Measurements from ENCODE around the gene PARN.
"Not testable (repeated sequence)": the region's sequence is repeated elsewhere in the genome, so short reads cannot be mapped to it uniquely, and the experiment has no call there.

The PARN gene

GRCh38 chr16:14650629-14651028, 20.6 kb upstream of the PARN start:
- no peak overlapping the region for H3K9ac ChIP-seq (ENCODE audit: low read length)
- H3K4me1 ChIP-seq (ENCODE audit: control insufficient read depth, insufficient read depth, low read length), result peaks cover 3% of the 10 kb centered on the region
- H3K4me3 ChIP-seq (ENCODE audit: low read length), result no peak overlapping the region
- H3K9me3 ChIP-seq (ENCODE audit: control insufficient read depth, low read length), result no peaks in the 10 kb centered on the region
- no peaks in the 10 kb centered on the region for H3K27me3 ChIP-seq (ENCODE audit: control insufficient read depth, insufficient read depth, low read length)
- no peaks in the 10 kb centered on the region for H3K36me3 ChIP-seq (ENCODE audit: control insufficient read depth, insufficient read depth, low read length)

- H3K4me3 ChIP-seq (ENCODE audit: low read length), result no peak overlapping the region
- no peak overlapping the region for H3K9ac ChIP-seq (ENCODE audit: low read length)
- no peaks in the 10 kb centered on the region for H3K9me3 ChIP-seq (ENCODE audit: control insufficient read depth, low read length)
- no peaks in the 10 kb centered on the region for H3K4me1 ChIP-seq (ENCODE audit: control insufficient read depth, insufficient read depth, low read length)
- peaks cover 8% of the 10 kb centered on the region for H3K36me3 ChIP-seq (ENCODE audit: control insufficient read depth, insufficient read depth, low read length)
- H3K27me3 ChIP-seq (ENCODE audit: control insufficient read depth, insufficient read depth, low read length), result no peaks in the 10 kb centered on the region
These were observed 19.8 kb upstream of the PARN start for GRCh38 chr16:14649816-14650215.

- no peaks in the 10 kb centered on the region for H3K27me3 ChIP-seq (ENCODE audit: control insufficient read depth, insufficient read depth, low read length)
- peaks cover 36% of the 10 kb centered on the region for H3K4me1 ChIP-seq (ENCODE audit: control insufficient read depth, insufficient read depth, low read length)
- no peak overlapping the region for H3K9ac ChIP-seq (ENCODE audit: low read length)
- no peaks in the 10 kb centered on the region for H3K9me3 ChIP-seq (ENCODE audit: control insufficient read depth, low read length)
- H3K4me3 ChIP-seq (ENCODE audit: low read length), result no peak overlapping the region
- H3K36me3 ChIP-seq (ENCODE audit: control insufficient read depth, insufficient read depth, low read length), result peaks cover 20% of the 10 kb centered on the region
These were observed 11.9 kb upstream of the PARN start for GRCh38 chr16:14641926-14642325.

GRCh38 chr16:14641206-14641605, 11.1 kb upstream of the PARN start:
- peak overlapping the region; percentile 42 for H3K9ac ChIP-seq (ENCODE audit: low read length)
- H3K4me1 ChIP-seq (ENCODE audit: control insufficient read depth, insufficient read depth, low read length), result peaks cover 40% of the 10 kb centered on the region
- H3K36me3 ChIP-seq (ENCODE audit: control insufficient read depth, insufficient read depth, low read length), result peaks cover 20% of the 10 kb centered on the region
- no peak overlapping the region for H3K4me3 ChIP-seq (ENCODE audit: low read length)
- H3K9me3 ChIP-seq (ENCODE audit: control insufficient read depth, low read length), result no peaks in the 10 kb centered on the region
- no peaks in the 10 kb centered on the region for H3K27me3 ChIP-seq (ENCODE audit: control insufficient read depth, insufficient read depth, low read length)

- H3K9me3 ChIP-seq (ENCODE audit: control insufficient read depth, low read length), result no peaks in the 10 kb centered on the region
- peak overlapping the region; percentile 58 for H3K9ac ChIP-seq (ENCODE audit: low read length)
- peaks cover 47% of the 10 kb centered on the region for H3K4me1 ChIP-seq (ENCODE audit: control insufficient read depth, insufficient read depth, low read length)
These were observed 10.5 kb upstream of the PARN start for GRCh38 chr16:14640538-14640937.

GRCh38 chr16:14636951-14637240, 6.8 kb upstream of the PARN start:
- not testable (repeated sequence) for H3K9ac ChIP-seq (ENCODE audit: low read length); H3K9me3 ChIP-seq (ENCODE audit: control insufficient read depth, low read length); H3K4me3 ChIP-seq (ENCODE audit: low read length); H3K36me3 ChIP-seq (ENCODE audit: control insufficient read depth, insufficient read depth, low read length); H3K27me3 ChIP-seq (ENCODE audit: control insufficient read depth, insufficient read depth, low read length)
- peaks cover 66% of the 10 kb centered on the region for H3K4me1 ChIP-seq (ENCODE audit: control insufficient read depth, insufficient read depth, low read length)

More at GRCh38 chr16:14640538-14640937, 10.5 kb upstream of the PARN start:
- Histone ChIP-seq H3K4me3 (ENCODE audit: low read length) (no peak overlapping the region), H3K36me3 (ENCODE audit: control insufficient read depth, insufficient read depth, low read length) (peaks cover 19% of the 10 kb centered on the region), H3K27me3 (ENCODE audit: control insufficient read depth, insufficient read depth, low read length) (no peaks in the 10 kb centered on the region)

GRCh38 chr16:14636179-14636950, 6.3 kb upstream of the PARN start:
- H3K9ac ChIP-seq (ENCODE audit: low read length); H3K36me3 ChIP-seq (ENCODE audit: control insufficient read depth, insufficient read depth, low read length); H3K27me3 ChIP-seq (ENCODE audit: control insufficient read depth, insufficient read depth, low read length); H3K9me3 ChIP-seq (ENCODE audit: control insufficient read depth, low read length); H3K4me3 ChIP-seq (ENCODE audit: low read length): not testable (repeated sequence)
- peaks cover 64% of the 10 kb centered on the region for H3K4me1 ChIP-seq (ENCODE audit: control insufficient read depth, insufficient read depth, low read length)

GRCh38 chr16:14635395-14636165, 5.5 kb upstream of the PARN start:
- H3K36me3 ChIP-seq (ENCODE audit: control insufficient read depth, insufficient read depth, low read length), result peaks cover 8% of the 10 kb centered on the region
- no peak overlapping the region for H3K4me3 ChIP-seq (ENCODE audit: low read length)
- H3K4me1 ChIP-seq (ENCODE audit: control insufficient read depth, insufficient read depth, low read length), result peaks cover 57% of the 10 kb centered on the region
- H3K9ac ChIP-seq (ENCODE audit: low read length), result peak overlapping the region; percentile 20
- no peaks in the 10 kb centered on the region for H3K9me3 ChIP-seq (ENCODE audit: control insufficient read depth, low read length)
- H3K27me3 ChIP-seq (ENCODE audit: control insufficient read depth, insufficient read depth, low read length), result no peaks in the 10 kb centered on the region

GRCh38 chr16:14634389-14634725, 4.3 kb upstream of the PARN start:
- peaks cover 46% of the 10 kb centered on the region for H3K4me1 ChIP-seq (ENCODE audit: control insufficient read depth, insufficient read depth, low read length)
- H3K9ac ChIP-seq (ENCODE audit: low read length), result peak overlapping the region; percentile 99
- H3K4me3 ChIP-seq (ENCODE audit: low read length), result peak overlapping the region; percentile 95
- H3K9me3 ChIP-seq (ENCODE audit: control insufficient read depth, low read length), result no peaks in the 10 kb centered on the region
- no peaks in the 10 kb centered on the region for H3K27me3 ChIP-seq (ENCODE audit: control insufficient read depth, insufficient read depth, low read length)
- peaks cover 4% of the 10 kb centered on the region for H3K36me3 ChIP-seq (ENCODE audit: control insufficient read depth, insufficient read depth, low read length)

- no peaks in the 10 kb centered on the region for H3K9me3 ChIP-seq (ENCODE audit: control insufficient read depth, low read length)
- H3K4me1 ChIP-seq (ENCODE audit: control insufficient read depth, insufficient read depth, low read length), result peaks cover 42% of the 10 kb centered on the region
- no peaks in the 10 kb centered on the region for H3K36me3 ChIP-seq (ENCODE audit: control insufficient read depth, insufficient read depth, low read length)
- peak within 1 kb of the TSS; percentile 99 for H3K9ac ChIP-seq (ENCODE audit: low read length)
- peak within 1 kb of the TSS; percentile 95 for H3K4me3 ChIP-seq (ENCODE audit: low read length)
- no peaks in the 10 kb centered on the region for H3K27me3 ChIP-seq (ENCODE audit: control insufficient read depth, insufficient read depth, low read length)
These were observed 2.9 kb upstream of the PARN start, which contains the start of gene BFAR for GRCh38 chr16:14632693-14633569. Gene BFAR (plus strand): TSS chr16:14632951. CDS start chr16:14644347, 11,396 bp downstream.

GRCh38 chr16:14630620-14631330, 715 bp upstream of the PARN start:
- not testable (repeated sequence) for H3K27me3 ChIP-seq (ENCODE audit: control insufficient read depth, insufficient read depth, low read length); H3K9me3 ChIP-seq (ENCODE audit: control insufficient read depth, low read length); H3K36me3 ChIP-seq (ENCODE audit: control insufficient read depth, insufficient read depth, low read length); H3K4me3 ChIP-seq (ENCODE audit: low read length)
- H3K9ac ChIP-seq (ENCODE audit: low read length), result peak overlapping the region; percentile 2
- H3K4me1 ChIP-seq (ENCODE audit: control insufficient read depth, insufficient read depth, low read length), result peaks cover 26% of the 10 kb centered on the region

Data from mucosa of stomach (tissue), 1 donor.